Stimulated activated naive CD4-positive, alpha-beta T cell treated with Interleukin-2 at 50 U/mL for 16 hours (primary cell): ENCODE measurements around the gene MICU1.
"Not testable (repeated sequence)": the region's sequence is repeated elsewhere in the genome, so short reads cannot be mapped to it uniquely, and the experiment has no call there.

Experiments used
- DNase-seq: peaks from one replicate; lab custom pipeline; 2025; lab: John Stamatoyannopoulos, UW

Gene MICU1

DNA sequence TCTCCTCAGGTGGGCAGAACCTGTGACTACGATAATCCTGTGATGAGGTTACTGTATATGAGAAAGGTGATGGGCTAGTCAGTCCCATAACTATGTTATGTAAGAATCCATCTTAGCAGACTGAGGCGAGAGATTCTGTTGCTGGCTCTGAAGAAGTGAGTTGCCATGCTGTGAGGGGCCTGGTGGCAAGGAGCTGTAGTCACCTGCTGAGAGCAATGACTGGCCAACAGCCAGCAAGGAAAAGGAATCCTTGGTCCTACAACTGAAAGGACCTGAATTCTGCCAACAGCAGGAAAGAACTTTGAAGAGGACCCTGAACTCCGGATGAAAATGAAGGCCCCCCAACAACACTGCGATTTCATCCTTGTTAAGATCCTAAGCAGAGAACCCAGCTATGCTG is 240.2 kb downstream of the MICU1 start:
- no peak for DNase-seq

DNA sequence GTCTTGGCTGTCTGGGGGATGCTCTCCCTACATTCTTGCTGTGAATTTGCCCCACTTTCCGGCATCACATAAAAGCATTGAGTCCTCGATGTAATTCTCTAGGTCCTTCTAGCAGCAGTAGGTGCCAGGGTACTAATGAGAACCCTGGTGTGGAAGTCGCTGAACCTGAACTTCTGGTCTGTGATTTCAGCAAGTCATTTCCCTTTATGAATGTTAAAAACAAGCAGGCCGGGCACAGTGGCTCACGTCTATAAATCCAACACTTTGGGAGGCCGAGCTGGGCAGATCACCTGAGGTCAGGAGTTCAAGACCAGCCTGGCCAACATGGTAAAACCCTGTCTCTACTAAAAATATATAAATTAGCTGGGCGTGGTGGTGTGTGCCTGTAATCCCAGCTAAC is 240.9 kb downstream of the MICU1 start:
- not testable (repeated sequence) for DNase-seq

DNA sequence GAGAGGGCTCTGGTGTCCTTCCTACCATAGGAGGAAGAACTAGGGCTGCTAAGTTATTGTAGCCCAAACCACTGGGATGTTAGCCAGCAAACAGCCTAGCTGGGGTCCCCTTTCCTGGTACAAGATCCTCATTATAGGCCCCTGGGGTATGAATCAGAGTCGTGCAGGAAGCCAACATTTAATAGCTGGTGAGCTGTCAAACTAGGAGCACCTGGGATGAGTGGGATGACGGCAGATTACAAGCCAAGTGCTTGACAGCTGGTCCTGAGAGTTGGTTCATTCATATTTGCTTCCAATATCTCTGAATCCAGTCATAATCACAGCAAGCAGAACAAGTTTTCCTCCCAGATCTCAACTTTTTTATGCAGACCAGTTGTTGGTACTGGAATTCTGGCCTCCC is 246.1 kb downstream of the MICU1 start:
- DNase-seq = no peak

DNA sequence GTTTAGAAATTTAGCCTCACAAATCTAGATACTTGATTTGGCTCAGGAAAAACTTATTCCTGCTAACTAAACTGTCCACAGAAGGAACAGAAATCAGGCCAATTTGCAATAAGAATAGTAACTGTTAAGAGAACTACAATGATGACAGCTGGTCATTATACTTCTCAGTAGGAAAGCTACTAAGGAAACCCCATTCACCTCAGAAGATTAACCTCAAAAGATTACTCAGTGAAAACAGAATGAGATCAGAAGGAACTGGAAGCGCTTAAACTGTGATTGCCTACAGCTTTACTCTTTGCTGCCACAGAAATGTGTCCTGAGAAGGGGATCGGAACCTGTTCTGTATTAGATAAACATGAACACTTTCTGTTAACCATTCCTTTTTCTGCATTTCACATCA is 246.8 kb downstream of the MICU1 start:
- no peak for DNase-seq

DNA sequence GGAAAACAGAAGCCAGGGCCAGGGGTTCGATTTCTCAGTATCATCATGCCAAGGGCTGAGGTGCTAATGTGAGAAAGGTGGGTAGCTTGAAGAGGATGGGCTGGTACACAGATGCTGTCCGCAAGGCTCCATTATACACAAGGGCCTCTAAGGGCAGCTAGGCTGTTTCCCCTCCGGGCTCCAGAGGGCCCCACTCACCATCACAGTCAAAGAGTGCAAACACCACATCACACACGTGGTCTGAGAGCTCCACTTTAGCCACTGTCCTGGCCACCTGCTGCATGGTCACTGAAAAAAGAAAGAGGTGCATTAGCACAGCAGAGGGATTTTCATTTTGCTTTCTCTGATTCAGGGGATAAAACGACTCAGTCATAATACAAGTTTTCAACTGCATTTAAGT is 250.3 kb downstream of the MICU1 start:
- no peak for DNase-seq

DNA sequence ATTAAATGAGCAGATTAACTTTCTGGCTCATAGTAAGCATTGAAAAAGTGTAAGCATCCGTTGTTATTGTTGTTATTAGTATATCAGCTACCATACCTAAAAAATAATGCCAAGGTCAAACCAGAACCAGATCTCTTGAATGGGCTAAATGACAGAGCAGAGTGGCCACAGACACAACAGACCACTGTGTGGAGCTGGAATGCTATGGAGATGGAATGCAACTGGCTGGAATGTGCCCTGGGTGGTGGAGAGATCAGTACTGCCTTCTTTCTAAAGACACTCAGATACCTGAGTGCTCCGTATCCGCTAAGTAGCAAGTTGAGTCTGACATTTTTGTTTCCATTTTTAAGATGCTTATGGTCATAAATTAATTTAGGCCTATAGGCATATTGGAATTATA is 250.7 kb downstream of the MICU1 start:
- no peak for DNase-seq

DNA sequence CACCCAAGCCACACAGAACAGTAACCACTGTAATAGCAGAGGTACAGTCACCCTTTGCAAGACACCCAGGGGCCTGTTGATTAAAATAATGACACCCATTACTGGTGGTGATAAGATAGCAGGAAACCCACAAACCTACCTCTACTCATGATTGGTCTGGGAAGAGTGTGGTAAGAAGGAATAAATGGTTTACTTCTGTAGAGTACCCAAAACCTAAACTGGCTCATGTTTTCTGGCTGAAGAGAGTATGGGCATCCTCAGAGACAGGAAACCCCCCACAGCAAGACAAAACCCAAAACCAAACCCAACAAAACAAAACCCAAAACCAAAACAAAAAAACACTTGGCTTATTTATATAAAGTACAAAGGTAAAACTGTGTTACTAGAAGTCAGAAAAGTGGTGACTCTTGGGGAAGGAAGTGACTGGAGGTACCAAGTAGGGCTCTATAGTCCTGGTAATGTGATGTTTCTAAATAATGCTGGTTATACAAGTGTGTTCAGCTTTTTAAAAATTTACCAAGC is 255.6 kb downstream of the MICU1 start:
- DNase-seq = no peak

DNA sequence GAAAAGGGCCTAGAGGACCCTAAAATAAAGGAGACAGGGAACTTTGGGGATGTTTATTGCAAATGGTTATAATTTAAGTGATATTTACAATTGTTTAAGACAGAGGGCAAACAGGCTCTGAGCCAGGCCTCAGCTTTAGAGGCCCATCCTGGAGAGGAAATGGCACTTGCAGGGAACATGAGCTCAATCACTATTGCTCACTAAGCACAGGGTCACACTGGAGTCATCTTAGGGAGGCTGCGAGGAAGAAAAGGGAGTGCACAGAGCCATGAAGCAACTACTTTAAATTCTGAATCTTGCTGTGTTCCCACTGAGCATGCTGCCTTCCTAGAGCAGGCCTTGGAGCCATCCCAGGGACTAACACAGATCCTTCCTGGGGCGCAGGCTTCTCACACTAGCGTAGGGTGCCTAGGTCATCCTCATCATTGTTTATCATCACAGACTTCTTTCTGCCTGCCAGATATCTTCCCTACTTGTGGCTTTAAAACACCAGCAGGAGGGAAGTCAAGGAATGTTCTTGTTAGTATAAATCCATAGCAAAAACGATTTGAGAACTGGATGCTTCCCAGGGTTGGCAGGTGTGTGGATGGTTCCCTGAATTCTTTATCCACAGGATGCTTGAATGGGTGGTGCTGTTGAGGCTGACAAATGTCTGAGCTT is 258.4 kb downstream of the MICU1 start:
- no peak for DNase-seq

DNA sequence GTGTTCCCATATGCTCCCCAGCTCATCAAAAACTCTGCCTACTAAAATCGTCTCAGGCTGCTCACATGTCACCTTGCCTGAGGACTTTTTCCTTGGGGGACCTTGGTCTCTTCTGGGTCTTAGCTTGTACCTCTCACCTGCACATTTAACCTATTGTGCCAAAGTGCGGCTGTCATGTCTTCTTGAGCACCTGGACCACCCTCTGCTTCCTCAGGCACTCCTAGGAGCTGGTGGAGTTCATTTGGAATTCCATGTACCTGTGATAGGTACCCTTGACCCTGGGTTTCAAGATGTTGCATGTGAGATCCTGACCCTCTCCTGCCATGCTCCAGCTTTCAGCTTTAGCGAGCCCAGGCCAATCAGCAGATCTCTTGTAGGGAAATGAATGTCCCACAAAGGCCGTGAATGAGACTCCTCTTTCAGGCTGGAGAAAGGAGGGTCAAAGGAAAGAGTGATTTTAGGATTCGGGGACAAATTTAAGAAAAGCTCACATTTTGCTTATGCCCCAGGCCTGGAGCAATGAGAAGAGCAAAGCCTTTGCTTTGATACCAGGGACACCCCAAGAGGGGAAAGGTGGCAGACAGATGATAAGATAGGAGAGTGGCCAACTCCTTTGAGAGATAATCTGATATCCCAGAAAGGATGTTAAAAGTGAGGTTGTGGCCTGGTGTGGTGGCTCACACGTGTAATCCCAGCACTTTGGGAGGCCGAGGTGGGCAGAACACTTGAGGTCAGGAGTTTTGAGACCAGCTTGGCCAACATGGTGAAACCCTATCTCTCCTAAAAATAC is 260.6 kb downstream of the MICU1 start:
- no peak for DNase-seq

DNA sequence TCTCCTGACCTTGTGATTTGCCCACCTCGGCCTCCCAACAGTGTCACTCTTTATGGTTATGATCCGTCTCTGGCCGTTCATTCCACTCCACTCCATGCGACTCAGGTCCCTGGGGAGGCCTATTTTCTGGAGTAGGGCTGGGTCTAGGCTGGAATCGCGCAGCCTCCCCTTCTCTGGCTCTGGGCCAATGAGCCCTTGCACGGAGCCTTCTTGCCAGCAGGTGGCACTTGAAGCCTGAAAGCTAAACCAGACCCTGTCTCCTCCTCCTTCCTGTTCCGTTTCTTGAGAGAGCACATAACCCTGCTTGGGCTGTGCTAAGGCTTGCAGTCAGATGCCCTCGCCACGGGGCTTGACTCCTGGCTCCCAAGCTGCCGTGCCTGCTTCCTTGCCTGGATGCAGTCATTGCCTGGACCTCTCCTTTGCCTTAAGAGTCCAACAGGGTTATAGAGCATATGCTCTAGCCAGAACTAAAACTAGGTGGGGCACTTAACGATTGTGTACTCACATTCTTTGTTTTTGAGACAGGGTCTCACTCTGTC is 261.6 kb downstream of the MICU1 start:
- DNase-seq = peak; percentile 78

DNA sequence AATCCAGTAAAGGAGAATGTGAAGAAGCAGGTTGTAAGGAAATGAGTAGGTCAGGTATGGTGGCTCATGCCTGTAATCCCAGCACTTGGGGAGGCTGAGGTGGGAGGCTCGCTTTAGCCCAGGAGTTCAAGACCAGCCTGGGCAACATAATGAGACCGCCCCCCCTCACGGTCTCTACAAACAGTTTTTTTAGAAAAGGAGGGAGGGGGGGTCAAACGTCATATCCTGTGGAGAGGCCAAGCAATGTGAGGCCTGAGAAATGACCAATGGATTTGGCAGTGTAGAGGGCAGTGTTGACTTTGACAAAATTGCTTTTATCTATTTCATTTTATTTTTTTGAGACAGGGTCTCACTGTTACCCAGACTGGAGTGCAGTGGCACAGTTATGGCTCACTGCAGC is 268.9 kb downstream of the MICU1 start:
- DNase-seq = no peak

DNA sequence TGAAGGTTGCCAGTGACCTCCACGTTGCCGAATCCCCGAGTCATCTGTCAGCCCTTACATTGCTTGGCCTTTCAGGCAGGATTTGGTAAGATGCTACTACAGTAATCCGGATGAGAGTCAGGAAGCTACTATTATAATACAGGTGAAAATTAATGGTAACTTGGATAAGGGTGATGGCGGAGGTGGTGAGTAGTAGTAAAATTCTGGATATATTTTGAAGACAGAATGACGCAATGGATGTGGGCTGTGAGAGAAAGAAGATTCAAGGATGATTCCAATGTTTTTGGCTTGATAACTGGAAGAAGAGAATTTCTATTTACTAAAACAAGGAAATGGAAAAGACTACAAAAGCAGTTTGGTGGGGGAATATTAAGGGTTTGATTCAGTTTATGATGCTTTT is 269.8 kb downstream of the MICU1 start:
- DNase-seq = no peak

DNA sequence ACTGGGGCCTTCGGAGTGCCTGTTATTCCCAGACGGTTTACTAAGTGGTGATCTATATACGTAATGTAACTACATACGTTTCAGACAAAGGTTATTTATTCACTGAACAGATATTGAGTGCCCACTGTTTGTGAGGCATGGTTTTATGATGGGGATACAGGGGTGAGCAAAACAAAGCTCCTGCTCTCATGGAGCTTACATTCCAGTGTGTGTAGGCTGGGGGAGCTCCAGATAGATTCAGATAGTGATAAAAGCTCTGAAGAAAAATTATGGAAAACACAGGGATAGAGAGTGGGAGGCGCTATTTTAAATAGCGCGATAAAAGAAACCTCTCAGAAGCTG is 270.7 kb downstream of the MICU1 start:
- no peak for DNase-seq

DNA sequence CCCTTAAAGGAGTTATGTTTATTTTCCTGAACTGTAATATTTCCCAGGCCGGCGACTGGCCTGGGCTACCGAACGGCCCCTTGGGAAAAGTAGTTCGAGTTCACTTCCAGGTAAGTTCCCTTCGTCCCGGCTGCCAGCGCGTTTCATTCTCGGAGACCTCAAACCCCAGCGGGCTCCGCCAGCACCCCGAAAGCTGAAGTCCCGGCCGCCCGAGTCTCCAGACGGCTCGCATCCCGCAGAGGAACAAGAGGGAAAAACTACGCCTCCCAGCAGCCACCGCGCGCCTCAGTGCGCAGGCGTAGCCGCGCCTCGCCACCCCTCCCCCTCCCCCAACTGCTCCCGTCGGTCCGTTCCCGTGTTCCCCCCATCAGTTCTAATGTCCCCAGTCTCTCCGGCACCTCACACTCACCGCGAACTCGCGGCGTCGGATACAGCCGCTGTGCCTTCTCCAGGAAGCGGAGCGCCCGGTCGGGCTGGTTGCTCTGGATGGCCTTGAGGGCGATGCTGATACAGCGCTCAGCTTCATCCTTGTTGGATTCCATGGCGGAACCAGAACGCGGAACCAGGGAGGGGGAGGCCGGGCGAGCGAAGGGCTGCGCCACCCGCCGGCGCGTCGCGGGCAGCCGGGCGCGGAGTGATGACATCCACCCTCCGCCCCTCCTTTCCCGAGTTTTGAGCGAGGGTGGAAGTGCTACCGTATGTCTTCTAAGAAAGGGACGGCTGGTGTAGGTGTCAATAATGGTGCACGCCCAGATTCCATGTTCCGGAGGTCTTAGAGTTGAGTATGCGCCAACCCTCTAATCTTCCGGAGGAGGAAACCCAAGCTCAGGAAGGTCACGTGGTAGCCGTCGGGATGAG is 271.3 kb downstream of the MICU1 start, which contains the start of gene DNAJB12:
TSS of gene DNAJB12 (minus strand) at position 564 of the 858 bp plus-strand sequence. CDS start at position 542, 22 bp downstream.
- DNase-seq = peak; percentile 86

DNA sequence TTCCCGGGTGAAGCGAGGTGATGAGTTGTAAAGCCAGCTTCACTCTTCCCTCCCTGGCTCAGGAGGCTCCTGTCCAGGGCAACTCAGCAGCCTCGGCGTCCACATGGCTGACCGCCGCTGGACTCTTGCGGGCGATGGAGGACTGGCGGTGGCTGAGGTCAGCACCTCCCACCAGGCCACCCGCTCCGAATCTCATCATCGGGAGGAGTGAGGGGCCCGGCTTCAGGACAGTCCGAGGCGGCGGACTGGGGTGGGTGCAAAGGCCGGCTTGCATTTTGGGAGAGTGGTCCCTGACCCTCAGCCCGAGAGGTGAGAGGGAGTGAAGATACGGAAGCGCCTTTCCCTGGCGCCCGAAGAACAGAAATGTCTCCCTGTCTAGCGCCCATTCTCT is 271.9 kb downstream of the MICU1 start:
- no peak for DNase-seq

DNA sequence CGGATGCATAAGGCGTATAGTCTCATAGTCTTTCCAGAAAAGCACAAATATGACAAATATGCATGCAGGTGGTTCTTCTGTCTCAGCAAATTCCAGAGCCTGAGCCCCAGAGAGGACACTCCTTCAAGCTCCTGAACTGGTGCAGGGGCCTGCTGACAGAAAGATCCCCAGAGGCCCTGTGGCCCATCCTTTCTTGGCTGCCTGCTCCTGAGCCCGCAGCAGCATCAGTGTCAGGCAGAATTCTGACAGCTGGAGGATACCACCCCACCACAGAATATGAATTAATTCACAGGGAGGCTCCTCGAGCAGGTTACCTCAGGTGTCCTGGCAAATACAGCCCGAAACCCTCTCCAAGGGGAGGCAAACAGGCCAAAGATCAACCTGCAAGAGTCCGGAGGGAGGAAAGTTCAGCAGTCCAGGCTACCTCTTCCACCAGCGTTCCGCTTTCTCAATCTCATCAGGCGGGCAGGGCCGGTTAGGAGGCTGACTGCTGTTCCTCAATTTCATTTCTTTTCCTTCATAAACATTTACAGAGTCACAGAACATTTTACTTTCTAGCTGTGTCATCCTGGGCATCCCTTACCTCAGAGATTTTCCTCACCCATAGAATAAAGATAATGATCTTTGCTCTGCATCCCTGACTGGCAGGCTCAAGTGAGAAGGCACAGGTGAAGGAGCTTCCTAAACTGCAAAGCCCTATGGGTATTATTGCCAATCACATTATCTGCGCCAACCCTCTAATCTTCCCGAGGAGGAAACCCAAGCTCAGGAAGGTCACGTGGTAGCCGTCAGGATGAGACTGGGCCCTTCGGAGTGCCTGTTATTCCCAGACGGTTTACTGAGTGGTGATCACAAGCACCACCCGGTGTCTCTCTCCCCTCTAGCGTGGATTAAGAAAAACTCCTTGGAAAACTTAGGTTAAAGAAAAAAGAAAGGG is 272.6 kb downstream of the MICU1 start:
- DNase-seq = no peak

DNA sequence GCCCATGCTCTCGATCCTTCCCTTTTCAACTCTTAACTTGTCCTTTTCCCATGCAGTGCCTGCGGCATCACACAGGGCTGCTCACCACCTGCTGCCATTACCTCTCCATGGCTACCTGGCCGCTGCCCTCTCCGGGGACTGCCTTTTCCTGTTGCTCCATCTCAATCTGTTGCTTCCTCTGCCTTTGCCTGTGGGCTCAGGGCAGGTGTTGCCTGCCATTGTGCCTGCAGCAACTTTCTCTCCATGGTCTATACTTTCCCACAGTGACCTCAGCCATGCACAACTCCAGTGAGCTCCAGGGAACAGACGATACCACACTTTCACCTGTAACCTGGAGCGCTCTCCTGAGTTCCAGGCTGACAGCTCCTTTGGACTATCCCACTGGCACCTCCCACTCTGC is 274.4 kb downstream of the MICU1 start:
- no peak for DNase-seq

DNA sequence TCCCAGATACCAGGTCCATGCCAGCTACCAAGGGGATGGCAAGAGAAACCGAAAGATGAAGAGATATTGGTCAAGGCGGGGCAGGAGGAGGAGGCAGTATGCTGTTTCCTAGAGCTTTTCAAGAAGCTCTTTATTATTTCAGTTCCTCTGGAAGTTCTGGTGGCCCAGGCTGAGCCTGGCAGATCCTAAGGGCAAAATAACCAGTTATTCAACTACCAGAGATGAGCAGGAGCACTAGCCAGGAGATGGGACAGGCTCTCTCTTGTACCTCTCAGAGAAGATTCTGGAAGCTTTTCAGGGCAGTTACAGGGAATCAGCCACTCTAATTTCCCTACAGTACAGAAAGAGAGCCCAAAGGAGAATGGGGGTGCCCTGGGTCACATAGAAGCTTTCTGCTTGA is 276.4 kb downstream of the MICU1 start:
- no peak for DNase-seq

DNA sequence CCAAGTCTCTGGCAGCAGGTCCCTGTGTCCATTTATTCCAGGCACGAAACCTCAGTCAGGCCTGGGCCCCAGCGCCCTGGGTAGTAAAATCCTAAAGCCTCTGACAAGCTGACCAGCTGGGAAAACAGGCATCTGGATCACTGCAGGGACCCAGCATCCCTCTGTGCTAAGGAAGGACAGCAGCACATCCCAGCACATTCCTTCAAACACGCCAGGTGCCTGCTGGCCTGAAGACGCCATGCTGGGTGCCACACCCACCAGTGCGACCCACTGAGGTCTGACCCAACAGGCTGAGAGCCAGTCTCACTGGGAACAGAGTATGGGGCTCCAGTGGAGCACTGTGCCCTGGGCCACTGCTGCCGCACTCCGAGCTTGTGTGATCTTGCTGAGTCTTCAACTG is 277.6 kb downstream of the MICU1 start:
- no peak for DNase-seq

DNA sequence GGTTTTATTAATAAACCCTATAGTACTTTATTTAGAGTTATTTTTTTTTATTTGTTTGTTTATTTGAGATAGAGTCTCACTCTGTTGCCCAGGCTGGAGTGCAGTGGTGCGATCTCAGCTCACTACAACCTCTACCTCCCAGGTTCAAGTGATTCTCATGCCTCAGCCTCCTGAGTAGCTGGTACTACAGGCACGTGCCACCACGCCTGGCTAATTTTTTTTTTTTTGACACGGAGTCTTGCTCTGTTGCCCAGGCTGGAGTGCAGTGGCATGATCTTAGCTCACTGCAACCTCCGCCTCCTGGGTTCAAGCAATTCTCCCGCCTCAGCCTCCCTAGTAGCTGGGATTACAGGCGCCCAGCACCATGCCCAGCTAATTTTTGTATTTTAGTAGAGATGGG is 279.8 kb downstream of the MICU1 start:
- DNase-seq = not testable (repeated sequence)

DNA sequence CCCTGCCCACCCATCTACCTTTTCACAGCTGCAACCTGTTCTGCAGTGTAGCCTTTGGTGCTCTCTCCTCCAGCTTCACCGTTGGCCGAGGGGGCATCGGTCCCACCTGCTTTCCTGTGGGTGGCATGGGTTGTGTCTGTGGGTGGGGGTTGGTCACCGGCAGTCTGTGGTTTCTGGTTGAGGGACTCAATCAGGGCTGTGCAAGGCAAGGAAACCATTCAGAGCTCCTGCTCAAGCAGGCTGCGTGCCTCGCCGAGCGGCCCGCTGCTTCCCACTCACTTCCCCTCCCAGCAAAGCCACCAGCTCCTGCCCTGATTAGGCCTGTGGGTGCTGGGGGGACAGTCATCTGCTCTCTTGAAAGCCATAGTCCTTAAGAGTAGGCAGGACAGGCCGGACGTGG is 280.9 kb downstream of the MICU1 start:
- peak; percentile 27 for DNase-seq
